HEK293T (cell line): ENCODE measurements around the gene ABHD17C.

ENCODE experiments used
- ARNT ChIP-seq: fragments of 450-650 bp; IDR thresholded peaks from 2 replicates; pipeline ENCODE4 v1.6.1; 2017; ENCODE audit warnings: mild to moderate bottlenecking
- BHLHE40 ChIP-seq: fragments of 450-650 bp; IDR thresholded peaks from 2 replicates; pipeline ENCODE4 v1.6.1; 2016; ENCODE audit warnings: mild to moderate bottlenecking, moderate library complexity, borderline replicate concordance
- CTBP1 ChIP-seq: fragments of 450-650 bp; IDR thresholded peaks from 2 replicates; pipeline ENCODE4 v1.6.1; 2016; ENCODE audit warnings: borderline replicate concordance
- ELF4 ChIP-seq: fragments of 450-650 bp; IDR thresholded peaks from 2 replicates; pipeline ENCODE4 v1.6.1; 2017; ENCODE audit warnings: antibody characterized with exemption
- FOXA1 ChIP-seq: fragments of 450-650 bp; IDR thresholded peaks from 2 replicates; pipeline ENCODE4 v1.6.1; 2016; ENCODE audit warnings: mild to moderate bottlenecking
- FOXK2 ChIP-seq: fragments of 450-650 bp; IDR thresholded peaks from 2 replicates; pipeline ENCODE4 v1.6.1; 2016; ENCODE audit warnings: mild to moderate bottlenecking
- FOXM1 ChIP-seq: fragments of 450-650 bp; IDR thresholded peaks from 2 replicates; pipeline ENCODE4 v1.6.1; 2017; ENCODE audit warnings: mild to moderate bottlenecking, borderline replicate concordance
- HDGF ChIP-seq: fragments of 450-650 bp; IDR thresholded peaks from 2 replicates; pipeline ENCODE4 v1.6.1; 2017; ENCODE audit warnings: antibody characterized with exemption, borderline replicate concordance
- LEF1 ChIP-seq: fragments of 450-650 bp; IDR thresholded peaks from 2 replicates; pipeline ENCODE4 v1.6.1; 2017; ENCODE audit warnings: mild to moderate bottlenecking, borderline replicate concordance
- SUZ12 ChIP-seq: fragments of 450-650 bp; IDR thresholded peaks from 2 replicates; pipeline ENCODE4 v1.6.1; 2016; ENCODE audit warnings: mild to moderate bottlenecking
- TARDBP ChIP-seq: fragments of 450-650 bp; IDR thresholded peaks from 2 replicates; pipeline ENCODE4 v1.6.1; 2016
- TF ChIP-seq, protein P1 (sequence below): fragments of 450-650 bp; IDR thresholded peaks from 2 replicates; pipeline ENCODE4 v1.6.1; 2016

DNA sequence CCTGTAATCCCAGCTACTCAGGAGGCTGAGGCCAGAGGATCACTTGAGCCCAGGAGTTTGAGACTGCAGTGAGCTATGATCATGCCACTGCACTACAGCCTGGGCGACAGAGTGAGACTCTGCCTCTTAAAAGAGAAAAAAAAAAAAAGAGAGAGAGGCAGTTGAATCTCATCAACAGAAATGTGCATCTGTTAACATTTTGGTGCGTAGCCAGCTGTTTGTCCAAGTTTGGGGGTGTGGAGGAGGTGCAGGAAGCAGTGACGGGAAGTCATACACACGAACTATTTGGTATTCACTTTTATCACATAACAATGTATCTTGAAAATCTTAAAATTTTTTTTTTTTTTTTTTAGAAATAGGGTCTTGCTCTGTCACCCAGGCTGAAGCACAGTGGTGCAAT, 65.8 kb downstream of the ABHD17C start:
- TF ChIP-seq BHLHE40 = no peak
- no peak for TF ChIP-seq FOXA1
- no peak for TF ChIP-seq HDGF
- no peak for TF ChIP-seq FOXM1
- no peak for TF ChIP-seq TARDBP
- no peak for TF ChIP-seq ELF4
- TF ChIP-seq SUZ12 = no peak
- TF ChIP-seq LEF1 = no peak
- TF ChIP-seq, protein P1, sequence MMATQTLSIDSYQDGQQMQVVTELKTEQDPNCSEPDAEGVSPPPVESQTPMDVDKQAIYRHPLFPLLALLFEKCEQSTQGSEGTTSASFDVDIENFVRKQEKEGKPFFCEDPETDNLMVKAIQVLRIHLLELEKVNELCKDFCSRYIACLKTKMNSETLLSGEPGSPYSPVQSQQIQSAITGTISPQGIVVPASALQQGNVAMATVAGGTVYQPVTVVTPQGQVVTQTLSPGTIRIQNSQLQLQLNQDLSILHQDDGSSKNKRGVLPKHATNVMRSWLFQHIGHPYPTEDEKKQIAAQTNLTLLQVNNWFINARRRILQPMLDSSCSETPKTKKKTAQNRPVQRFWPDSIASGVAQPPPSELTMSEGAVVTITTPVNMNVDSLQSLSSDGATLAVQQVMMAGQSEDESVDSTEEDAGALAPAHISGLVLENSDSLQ = no peak
- no peak for TF ChIP-seq FOXK2
- TF ChIP-seq CTBP1 = no peak
- TF ChIP-seq ARNT = no peak
